Ovary (tissue), 3 donors: Measurements from ENCODE around the gene DPF3.

Experiments
- EP300 ChIP-seq: sonication (generic); formaldehyde crosslinking; IDR thresholded peaks from one replicate; pipeline ENCODE4 v1.6.1; 2017; ENCODE audit warnings: antibody characterized with exemption
- POLR2A ChIP-seq: fragments of 450-650 bp; IDR thresholded peaks from one replicate; pipeline ENCODE4 v1.6.1; 2017; ENCODE audit warnings: antibody characterized with exemption, mild to moderate bottlenecking, moderate library complexity
- TF ChIP-seq, protein P1 (sequence below), 3 donors: fragments of 450-650 bp in 2 of 3; fragments of 200-600 bp in 1 of 3; IDR thresholded peaks; one replicate each; pipeline versions ENCODE4 v1.5.1 to v1.8.0; 2016 to 2022; ENCODE audit warnings: antibody characterized with exemption in 3 of 3, mild to moderate bottlenecking in 1 of 3
- donor health status: DM: no; HTN: no; CAD: no.

DNA sequence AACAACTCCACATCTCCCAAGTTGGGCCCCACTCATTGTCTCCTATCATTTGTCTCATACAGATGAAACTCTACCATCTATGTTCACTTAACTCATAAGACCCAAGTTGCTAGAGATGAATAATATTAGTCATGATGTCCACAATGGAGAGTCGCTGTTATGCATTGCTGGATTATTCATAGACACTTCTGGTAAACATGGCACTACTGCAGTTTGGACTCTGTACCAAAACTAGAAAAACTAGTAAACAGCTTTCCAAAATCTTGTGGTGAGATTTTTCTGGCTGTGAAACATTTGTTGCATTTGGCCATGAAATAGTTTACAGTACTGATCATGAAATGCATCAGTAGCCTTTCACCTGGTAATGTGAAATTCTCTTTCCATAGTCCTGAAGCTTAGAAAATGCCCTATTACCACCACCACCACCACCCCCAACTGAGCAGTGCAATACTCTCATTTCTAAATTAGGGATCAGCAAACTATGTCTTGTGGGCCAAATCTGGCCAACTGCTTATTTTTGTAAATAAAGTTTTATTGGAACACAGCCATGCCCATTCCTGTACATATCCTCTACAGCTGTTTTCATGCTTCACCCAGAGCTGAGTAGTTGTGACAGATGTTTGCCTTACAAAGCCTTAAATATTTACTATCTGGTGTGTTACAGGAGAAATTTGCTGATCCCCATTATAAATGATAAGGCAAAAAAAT is 236.5 kb downstream of the DPF3 start:
- no peak for TF ChIP-seq POLR2A
- TF ChIP-seq, protein P1, sequence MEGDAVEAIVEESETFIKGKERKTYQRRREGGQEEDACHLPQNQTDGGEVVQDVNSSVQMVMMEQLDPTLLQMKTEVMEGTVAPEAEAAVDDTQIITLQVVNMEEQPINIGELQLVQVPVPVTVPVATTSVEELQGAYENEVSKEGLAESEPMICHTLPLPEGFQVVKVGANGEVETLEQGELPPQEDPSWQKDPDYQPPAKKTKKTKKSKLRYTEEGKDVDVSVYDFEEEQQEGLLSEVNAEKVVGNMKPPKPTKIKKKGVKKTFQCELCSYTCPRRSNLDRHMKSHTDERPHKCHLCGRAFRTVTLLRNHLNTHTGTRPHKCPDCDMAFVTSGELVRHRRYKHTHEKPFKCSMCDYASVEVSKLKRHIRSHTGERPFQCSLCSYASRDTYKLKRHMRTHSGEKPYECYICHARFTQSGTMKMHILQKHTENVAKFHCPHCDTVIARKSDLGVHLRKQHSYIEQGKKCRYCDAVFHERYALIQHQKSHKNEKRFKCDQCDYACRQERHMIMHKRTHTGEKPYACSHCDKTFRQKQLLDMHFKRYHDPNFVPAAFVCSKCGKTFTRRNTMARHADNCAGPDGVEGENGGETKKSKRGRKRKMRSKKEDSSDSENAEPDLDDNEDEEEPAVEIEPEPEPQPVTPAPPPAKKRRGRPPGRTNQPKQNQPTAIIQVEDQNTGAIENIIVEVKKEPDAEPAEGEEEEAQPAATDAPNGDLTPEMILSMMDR (IDR thresholded peaks at IDR 0.05), result no peak
- no peak for TF ChIP-seq EP300
